Posterior cingulate gyrus (tissue), 11 donors: ENCODE measurements around the gene CCDC159.
"Not testable (repeated sequence)": the region's sequence is repeated elsewhere in the genome, so short reads cannot be mapped to it uniquely, and the experiment has no call there.

Source experiments
- DNase-seq, 10 donors: peaks; one replicate each; pipeline versions ENCODE4 v3.0.0 to v3.0.0-alpha.2; 2020 to 2021; ENCODE audit warnings: mixed read lengths in 3 of 10
- intact Hi-C: fragments of 100-400 bp; cut with DNase I; formaldehyde crosslinking; loops from one replicate; pipeline ENCODE4 v1.15.1; 2023

The CCDC159 gene

GRCh38 chr19:11337080-11337479, 9.2 kb upstream of the CCDC159 start:
- intact Hi-C loops: no loop called here
- peak in 1 of 10 donors; percentile 38 for DNase-seq

GRCh38 chr19:11338121-11338520, 8.2 kb upstream of the CCDC159 start:
- DNase-seq: peak in 1 of 10 donors; percentile 55
- intact Hi-C loops: no loop called here

- DNase-seq: peak in 1 of 10 donors; percentile 78
- intact Hi-C loops: no loop called here
These were observed 7.6 kb upstream of the CCDC159 start for GRCh38 chr19:11338569-11339253.

GRCh38 chr19:11339254-11340098, 6.8 kb upstream of the CCDC159 start, which contains the start of gene RAB3D:
TSS of gene RAB3D (minus strand) at chr19:11339657. CDS start at chr19:11337399, 2,258 bp downstream.
- DNase-seq: peak; percentile 79 to 98 (median 90)
- intact Hi-C loops: no loop called here

GRCh38 chr19:11340099-11340467, 6.2 kb upstream of the CCDC159 start:
- DNase-seq, intact Hi-C loops: not testable (repeated sequence)

- no peak for DNase-seq
- intact Hi-C loops: no loop called here
These were observed 3.9 kb upstream of the CCDC159 start for GRCh38 chr19:11342429-11342828.

- intact Hi-C loops: no loop called here
- no peak for DNase-seq
These were observed 1.1 kb upstream of the CCDC159 start for GRCh38 chr19:11345122-11345803.

- no peak for DNase-seq
- intact Hi-C loops: no loop called here
These were observed 1.3 kb downstream of the CCDC159 start for GRCh38 chr19:11347546-11348039.

GRCh38 chr19:11349171-11349570, 2.9 kb downstream of the CCDC159 start:
- no peak for DNase-seq
- intact Hi-C loops: no loop called here

GRCh38 chr19:11354102-11354501, 7.8 kb downstream of the CCDC159 start:
- intact Hi-C loops, DNase-seq: not testable (repeated sequence)

- intact Hi-C loops: no loop called here
- peak; percentile 79 to 99 (median 93) for DNase-seq
These were observed 9.1 kb downstream of the CCDC159 start, which contains the start of gene PLPPR2 for GRCh38 chr19:11355160-11356073. TSS of gene PLPPR2 (plus strand) at chr19:11355432. CDS start at chr19:11357674, 2,242 bp downstream.

GRCh38 chr19:11356074-11356397, 9.7 kb downstream of the CCDC159 start:
- intact Hi-C loops: no loop called here
- no peak for DNase-seq

- intact Hi-C loops: no loop called here
- DNase-seq: no peak
These were observed 10.6 kb downstream of the CCDC159 start for GRCh38 chr19:11356676-11357550.

GRCh38 chr19:11359421-11359820, 13.1 kb downstream of the CCDC159 start:
- intact Hi-C loops: no loop called here
- no peak for DNase-seq

- intact Hi-C loops: no loop called here
- no peak for DNase-seq
These were observed 14.9 kb downstream of the CCDC159 start for GRCh38 chr19:11361037-11361770.

GRCh38 chr19:11361771-11362731, 15.7 kb downstream of the CCDC159 start:
- no peak for DNase-seq

GRCh38 chr19:11363881-11364280, 17.6 kb downstream of the CCDC159 start:
- intact Hi-C loops: no loop called here
- DNase-seq: no peak

More at GRCh38 chr19:11361771-11362731, 15.7 kb downstream of the CCDC159 start:
- intact Hi-C loops: no loop called here
